GM18526 (cell line): ENCODE measurements around the gene C6orf89.

Experiments used
- POLR2A ChIP-seq: IDR thresholded peaks from 3 replicates; pipeline ENCODE4 v1.6.1; 2011; ENCODE audit not compliant: insufficient read length; ENCODE audit errors: extremely low read depth

C6orf89 gene

GRCh38 chr6:36973190-36973589 lies 87.4 kb downstream of the C6orf89 start:
- no peak for TF ChIP-seq POLR2A

- no peak for TF ChIP-seq POLR2A
These were observed 87.9 kb downstream of the C6orf89 start for GRCh38 chr6:36973647-36974046.

DNA sequence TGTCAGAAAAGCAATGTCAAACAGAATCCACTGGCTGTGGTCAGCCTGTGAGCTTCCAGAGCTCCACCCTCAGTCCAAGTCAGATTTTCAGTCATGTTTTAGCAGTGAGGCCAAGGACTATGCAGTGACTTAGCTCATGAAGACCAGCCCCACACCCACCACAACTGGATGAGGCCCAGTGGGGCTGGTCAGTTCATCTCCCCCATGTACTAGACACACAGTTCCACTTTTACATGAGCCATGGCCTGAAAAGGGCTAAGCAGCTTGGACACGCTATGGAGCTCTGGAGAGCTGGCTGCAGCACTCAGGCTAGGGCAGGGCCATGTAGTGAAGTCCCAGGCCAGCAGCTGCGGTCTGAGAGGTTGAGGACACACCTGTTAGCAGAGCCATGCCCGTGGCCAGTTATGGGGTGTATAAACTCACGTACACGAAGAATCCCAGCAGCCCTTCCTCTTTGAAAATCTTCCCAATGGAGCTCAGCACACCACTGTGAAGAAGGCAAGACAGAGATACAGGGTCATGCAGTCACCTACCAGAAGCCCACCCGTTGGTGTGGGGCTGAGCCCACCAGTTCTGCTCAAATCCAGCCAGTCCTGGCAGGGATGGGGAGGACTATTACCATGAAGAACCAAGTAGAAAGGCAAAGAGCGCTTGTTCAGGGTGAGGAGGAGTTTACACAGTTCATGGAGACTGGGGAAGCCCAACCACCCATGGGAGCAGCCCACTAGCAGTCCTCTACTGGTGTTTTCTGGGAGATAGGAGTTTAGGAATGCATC lies 89.7 kb downstream of the C6orf89 start:
- no peak for TF ChIP-seq POLR2A

DNA sequence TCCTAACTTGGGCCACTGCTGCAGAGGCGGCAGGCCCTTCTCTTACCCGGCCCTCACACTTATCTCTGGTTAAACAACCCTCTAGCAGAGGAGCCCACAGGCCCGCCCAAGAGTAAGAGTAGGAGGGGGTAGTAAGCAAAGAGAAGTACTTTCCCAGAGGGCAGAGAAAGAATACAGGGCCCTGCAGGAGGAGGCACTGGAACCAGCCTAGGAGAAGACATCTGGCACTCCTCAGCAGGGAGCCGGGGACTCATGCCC lies 90.2 kb downstream of the C6orf89 start:
- TF ChIP-seq POLR2A: no peak

DNA sequence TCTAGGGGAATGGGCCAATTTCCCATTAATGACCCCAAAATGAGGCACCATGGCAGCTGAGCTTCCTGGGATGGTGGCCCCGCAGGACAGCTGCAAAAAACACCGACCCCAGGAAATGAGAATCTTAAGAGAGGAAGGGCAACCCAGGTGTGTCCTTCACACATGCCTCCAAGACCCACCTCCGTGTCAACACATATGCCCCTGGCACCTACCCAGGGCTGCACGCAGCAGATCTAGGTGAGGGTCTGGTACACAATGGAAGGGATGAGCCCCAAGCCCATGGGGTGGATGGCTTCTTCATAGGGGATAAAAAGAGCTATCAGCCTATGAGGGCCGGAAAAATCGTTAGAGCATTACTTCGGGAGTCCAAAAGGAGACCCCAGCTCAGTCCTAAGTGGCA lies 90.8 kb downstream of the C6orf89 start:
- no peak for TF ChIP-seq POLR2A

GRCh38 chr6:36976931-36977330 lies 91.2 kb downstream of the C6orf89 start:
- no peak for TF ChIP-seq POLR2A

DNA sequence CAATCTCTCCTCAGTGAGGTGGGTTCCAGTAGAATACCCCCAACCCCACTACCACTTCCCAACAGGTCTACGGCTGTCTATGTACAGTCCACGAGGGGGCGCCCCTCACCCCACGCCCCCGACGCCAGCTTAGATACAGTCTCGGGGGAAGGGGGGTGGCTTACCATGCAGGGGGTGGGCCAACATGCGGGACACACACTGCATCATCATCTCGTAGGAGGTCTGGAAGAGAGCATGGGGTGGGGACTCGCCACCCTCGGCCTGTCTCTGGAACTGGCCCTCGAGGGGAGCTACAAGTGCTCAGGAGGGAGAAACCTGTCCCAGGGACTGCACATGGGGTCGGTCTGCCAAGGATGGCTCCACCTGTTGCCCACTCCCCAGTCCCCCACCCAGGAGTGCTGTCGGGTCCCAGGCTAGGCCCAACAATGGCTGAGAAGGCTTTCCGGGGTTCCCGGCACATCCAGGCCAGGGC lies 91.8 kb downstream of the C6orf89 start:
- TF ChIP-seq POLR2A: no peak
